ENCODE results near the gene NFKBIB.
A peak's percentile ranks its signal among the peaks of the same experiment; 100 is the strongest.
"Not testable (repeated sequence)": the region's sequence is repeated elsewhere in the genome, so short reads cannot be mapped to it uniquely, and the experiment has no call there.

Gene NFKBIB

DNA sequence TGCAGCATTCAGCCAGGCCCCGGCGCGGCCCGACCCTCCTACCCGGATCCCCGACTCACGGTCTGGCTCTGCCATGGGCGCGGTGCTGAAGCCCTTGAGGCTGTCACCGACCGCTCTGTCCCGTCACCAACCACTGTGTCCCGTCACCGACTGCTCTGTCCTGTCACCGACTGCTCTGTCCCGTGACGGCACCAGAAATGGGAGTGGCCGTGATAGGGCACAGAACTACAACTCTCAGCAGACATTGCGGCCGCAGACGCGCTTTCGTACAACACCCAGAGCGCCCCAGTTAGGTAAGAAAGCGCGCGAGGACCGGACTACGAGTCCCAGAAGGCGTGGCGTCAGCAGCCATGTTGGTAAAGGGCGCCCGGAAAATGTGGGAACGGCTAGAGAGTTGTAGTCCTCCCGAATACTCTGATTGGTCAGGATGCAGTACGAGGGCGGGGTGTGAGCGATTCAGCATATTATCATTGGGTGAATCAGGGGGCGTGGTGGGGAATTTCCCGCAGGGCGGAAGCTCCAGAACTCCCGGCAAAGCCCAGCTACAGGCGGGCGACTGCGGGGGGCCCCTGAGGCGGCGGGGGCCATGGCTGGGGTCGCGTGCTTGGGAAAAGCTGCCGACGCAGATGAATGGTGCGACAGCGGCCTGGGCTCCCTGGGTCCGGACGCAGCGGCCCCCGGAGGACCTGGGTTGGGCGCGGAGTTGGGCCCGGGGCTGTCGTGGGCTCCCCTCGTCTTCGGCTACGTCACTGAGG lies at the start of gene NFKBIB, which contains the start of gene SIRT2:
NFKBIB (plus strand) TSS at position 523 of the 755 bp plus-strand sequence; CDS start at position 587, 64 bp downstream.
SIRT2 (minus strand) TSS at position 172 of the 755 bp plus-strand sequence; CDS start at position 75, 97 bp downstream.
- peak; percentile 100 for DNase-seq (ENCODE audit: low spot score)

DNA sequence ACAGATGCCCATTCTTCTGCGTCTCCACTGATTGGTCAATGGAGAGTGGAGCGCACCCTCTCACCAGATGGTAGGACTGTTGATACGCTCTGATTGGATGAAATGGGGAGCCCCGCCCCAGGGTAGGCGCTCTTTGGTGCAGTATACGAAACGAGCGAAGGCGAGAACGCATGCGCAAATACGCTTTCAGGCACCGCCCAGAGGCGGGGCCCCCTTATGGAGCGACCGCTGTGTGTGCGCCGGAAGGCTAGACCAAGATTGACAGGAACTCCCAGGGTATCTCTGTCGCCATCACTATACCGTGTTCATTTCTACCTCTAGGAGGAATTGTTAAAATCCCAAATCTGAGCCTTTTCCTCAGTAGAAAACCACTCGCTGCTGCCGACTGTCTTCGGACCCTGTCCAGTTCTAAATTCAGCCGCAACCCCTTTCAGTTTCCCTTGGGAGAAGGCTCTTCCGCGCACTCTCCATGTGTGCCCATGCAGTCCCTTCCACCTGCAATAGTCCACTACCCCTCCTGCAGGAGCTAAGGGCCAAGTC lies 49.3 kb upstream of the NFKBIB start:
- DNase-seq (ENCODE audit: low spot score) = peak; percentile 100

- DNase-seq (ENCODE audit: low spot score) = no peak
These were observed 48.7 kb upstream of the NFKBIB start for GRCh38 chr19:38850976-38851621.

DNA sequence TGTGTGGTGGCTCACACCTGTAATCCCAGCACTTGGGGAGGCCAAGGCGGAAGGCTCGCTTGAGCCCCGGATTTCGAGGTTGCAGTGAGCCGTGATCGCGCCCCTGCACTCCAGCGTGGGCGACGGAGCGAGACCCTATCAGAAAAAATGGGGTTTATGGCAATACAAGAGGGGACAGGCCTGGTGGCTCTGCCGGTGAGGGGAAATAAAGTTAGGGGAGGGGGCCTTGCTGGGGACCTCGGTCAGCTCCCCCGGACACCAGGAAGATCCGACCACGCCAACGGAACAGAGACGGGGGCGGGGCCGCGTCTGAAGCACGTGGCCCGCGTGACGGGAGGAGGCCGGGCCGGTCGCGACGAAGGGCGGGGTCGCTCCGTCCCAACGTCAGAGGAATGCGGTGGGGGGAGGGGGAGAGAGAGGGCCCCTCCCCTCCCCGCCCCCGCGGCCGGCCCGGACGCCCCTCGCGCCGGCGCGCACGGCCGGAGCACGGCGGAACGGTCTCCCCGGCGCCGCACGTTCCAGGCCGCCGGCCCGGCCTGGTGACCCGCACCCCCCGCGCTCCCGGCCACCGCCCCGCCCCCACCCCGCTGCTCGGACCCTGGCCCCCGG lies 48.0 kb upstream of the NFKBIB start:
- peak; percentile 92 for DNase-seq (ENCODE audit: low spot score)

- peak; percentile 75 for DNase-seq (ENCODE audit: low spot score)
These were observed 47.3 kb upstream of the NFKBIB start for GRCh38 chr19:38852231-38853044.

DNA sequence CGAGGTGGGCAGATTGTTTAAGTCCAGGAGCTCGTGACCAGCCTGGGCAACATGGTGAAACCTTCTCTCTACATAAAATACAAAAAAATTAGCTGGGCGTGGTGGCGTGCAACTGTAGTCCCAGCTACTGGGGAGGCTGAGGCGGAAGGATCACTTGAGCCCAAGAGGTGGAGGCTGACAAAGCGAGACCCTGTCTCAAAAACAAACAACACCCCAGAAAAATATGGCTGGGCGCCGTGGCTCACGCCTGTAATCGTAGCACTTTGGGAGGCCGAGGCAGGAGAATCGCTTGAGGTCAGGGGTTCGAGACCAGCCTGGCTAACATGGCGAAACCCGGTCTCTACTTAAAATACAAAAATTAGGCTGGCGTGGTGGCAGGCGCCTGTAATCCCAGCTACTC lies 46.6 kb upstream of the NFKBIB start:
- no peak for DNase-seq (ENCODE audit: low spot score)

- not testable (repeated sequence) for DNase-seq (ENCODE audit: low spot score)
These were observed 44.8 kb upstream of the NFKBIB start for GRCh38 chr19:38854961-38855360.

- DNase-seq (ENCODE audit: low spot score) = not testable (repeated sequence)
These were observed 44.0 kb upstream of the NFKBIB start for GRCh38 chr19:38855751-38856150.

- DNase-seq (ENCODE audit: low spot score) = no peak
These were observed 43.0 kb upstream of the NFKBIB start for GRCh38 chr19:38856813-38857212.

DNA sequence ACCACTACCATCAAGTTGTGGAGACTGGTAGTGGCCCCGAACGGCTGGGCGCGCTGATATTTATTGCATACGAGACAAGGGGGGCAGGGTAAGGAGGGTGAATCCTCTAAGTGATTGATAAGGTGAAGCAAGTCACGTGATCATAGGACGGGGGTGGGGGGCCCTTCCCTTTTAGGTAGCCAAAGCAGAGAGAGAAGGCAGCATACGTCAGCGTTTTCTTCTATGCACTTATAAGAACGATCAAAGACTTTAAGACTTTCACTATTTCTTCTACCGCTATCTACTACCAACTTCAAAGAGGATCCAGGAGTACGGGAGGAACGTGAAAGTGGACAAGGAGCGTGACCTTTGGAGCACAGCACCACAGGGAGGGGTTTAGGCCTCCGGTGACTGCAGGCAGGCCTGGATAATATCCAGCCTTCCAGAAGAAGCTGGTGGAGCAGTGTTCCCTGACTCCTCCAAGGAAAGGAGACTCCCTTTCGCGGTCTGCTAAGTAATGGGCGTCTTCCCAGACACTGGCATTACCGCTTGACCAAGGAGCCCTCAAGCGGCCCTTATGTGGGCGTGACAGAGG lies 40.1 kb upstream of the NFKBIB start:
- not testable (repeated sequence) for DNase-seq (ENCODE audit: low spot score)

DNA sequence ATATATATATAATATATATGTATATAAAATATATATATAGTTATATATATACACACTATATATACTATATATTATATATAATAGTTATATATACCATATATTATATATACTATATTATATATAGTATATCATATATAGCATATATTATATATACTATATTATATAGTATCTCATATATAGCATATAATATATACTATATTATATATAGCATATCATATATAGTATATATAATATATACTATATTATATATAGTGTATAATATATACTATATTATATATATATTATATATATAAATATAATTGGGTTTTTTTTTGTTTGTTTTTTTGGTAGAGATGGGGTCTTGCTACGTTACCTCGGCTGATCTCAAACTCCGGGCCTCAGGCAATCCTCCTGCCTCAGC lies 38.4 kb upstream of the NFKBIB start:
- no peak for DNase-seq (ENCODE audit: low spot score)

GRCh38 chr19:38862321-38863059 lies 37.3 kb upstream of the NFKBIB start:
- no peak for DNase-seq (ENCODE audit: low spot score)

DNA sequence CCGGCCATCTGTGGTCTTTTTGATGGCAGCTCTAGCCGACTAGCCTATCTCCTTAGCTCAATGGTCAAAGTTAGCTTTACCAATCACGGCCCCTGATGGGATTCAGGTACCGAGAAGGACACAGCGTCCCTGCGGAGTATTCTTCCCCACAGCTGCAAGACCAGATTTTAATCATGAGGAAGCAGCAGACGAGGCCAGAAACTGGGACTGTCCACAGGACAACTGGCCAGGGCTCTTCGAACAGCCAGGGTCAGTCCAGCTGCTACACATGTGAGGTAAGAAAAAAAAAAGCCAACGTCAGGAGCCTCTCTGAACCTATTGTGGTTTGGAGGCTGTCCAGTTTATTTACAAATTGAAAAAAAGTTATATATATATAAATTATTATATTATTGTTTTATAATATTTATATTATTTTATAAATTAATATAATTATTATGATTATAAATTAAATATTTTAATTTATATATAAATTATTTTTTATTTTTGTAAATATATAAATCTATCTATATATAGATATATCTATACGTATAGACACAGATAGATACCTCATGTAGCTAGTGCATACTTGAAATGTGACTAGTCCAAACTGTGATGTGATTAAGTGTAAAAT lies 32.5 kb upstream of the NFKBIB start:
- DNase-seq (ENCODE audit: low spot score) = no peak

DNA sequence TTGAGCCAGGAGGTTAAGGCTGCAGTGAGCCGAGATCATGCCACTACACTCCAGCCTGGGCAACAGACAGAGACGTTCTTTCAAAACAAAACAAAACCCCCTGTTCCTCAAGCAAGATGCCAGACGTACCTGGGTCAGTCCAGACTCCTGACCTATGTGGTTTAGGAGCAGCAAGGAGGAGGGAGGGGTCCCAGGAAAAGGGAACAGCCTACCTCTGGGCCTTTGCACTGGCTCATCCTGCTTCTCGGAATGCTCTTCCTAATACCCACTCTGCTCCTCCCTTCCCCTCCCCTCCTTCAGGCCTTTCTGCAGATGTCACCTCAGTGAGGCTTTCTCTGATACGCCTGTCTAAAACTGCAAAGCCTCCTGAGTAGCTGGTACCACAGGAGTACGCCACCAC lies 31.2 kb upstream of the NFKBIB start:
- no peak for DNase-seq (ENCODE audit: low spot score)

GRCh38 chr19:38869160-38869835 lies 30.5 kb upstream of the NFKBIB start:
- DNase-seq (ENCODE audit: low spot score) = peak; percentile 71

- DNase-seq (ENCODE audit: low spot score) = peak; percentile 96
These were observed 29.7 kb upstream of the NFKBIB start for GRCh38 chr19:38869836-38870607.

- no peak for DNase-seq (ENCODE audit: low spot score)
These were observed 29.2 kb upstream of the NFKBIB start for GRCh38 chr19:38870612-38871011.

GRCh38 chr19:38873400-38873799 lies 26.4 kb upstream of the NFKBIB start:
- not testable (repeated sequence) for DNase-seq (ENCODE audit: low spot score)

Measured in NAMALWA (cell line).